Kidney (tissue), 14 donors: ENCODE results near the gene KCNH5. TPM values are rescaled to one million over a fixed set of nuclear protein-coding genes. Genes with fewer than 3 reads are reported as not detected.

Experiments used
- DNase-seq, 5 donors: peaks; one replicate each; pipeline ENCODE4 v3.0.0-alpha.2; 2013 to 2020
- FAIRE-seq: peaks from 2 replicates; lab custom pipeline; 2012; peaks lifted over from hg19 to GRCh38; lab: Jason Lieb, UNC
- H3K27ac ChIP-seq, 2 donors: one replicate each; pipeline ENCODE4 v1.7.0; 2013; ENCODE audit warnings: low read depth in 2 of 2, low read length in 2 of 2, inconsistent platforms in 1 of 2
- H3K27me3 ChIP-seq: one replicate; pipeline ENCODE4 v1.7.1; 2013; ENCODE audit warnings: low read length, inconsistent platforms; ENCODE audit not compliant: control insufficient read depth, insufficient read depth
- H3K36me3 ChIP-seq, 3 donors: one replicate each; pipeline versions ENCODE4 v1.7.0 to v1.7.1; 2013; ENCODE audit warnings: low read length in 3 of 3, control low read depth in 1 of 3, inconsistent platforms in 1 of 3; ENCODE audit not compliant: insufficient read depth in 3 of 3, control insufficient read depth in 2 of 3
- H3K4me1 ChIP-seq, 3 donors: one replicate each; pipeline versions ENCODE4 v1.7.0 to v1.7.1; 2013; ENCODE audit warnings: low read length in 3 of 3, inconsistent platforms in 1 of 3, low read depth in 1 of 3; ENCODE audit not compliant: control insufficient read depth in 2 of 3, insufficient read depth in 2 of 3
- H3K4me3 ChIP-seq, 3 donors: one replicate each; pipeline versions ENCODE4 v1.7.0 to v1.8.1; 2013; ENCODE audit warnings: low read length in 3 of 3, control low read depth in 1 of 3, inconsistent platforms in 1 of 3
- H3K9ac ChIP-seq, 3 donors: one replicate each; pipeline versions ENCODE4 v1.7.0 to v1.7.1; 2013; ENCODE audit warnings: low read length in 3 of 3, control low read depth in 1 of 3, inconsistent platforms in 1 of 3
- H3K9me3 ChIP-seq, 3 donors: one replicate each; pipeline versions ENCODE4 v1.7.0 to v1.7.1; 2013; ENCODE audit warnings: low read length in 3 of 3, control low read depth in 1 of 3, inconsistent platforms in 1 of 3; ENCODE audit not compliant: control insufficient read depth in 2 of 3, insufficient read depth in 1 of 3
- intact Hi-C: fragments of 100-400 bp; cut with DNase I; formaldehyde crosslinking; loops from one replicate; pipeline ENCODE4 v1.11.1; 2022
- polyA plus RNA-seq: library from polyadenylated mRNA; stranded (reverse); fragments of 350-450 nt; fragmentation: Illumina TruSeq; extraction: RNeasy Lipid Tissue Mini Kit (QIAGEN cat#74804); gene quantifications from one replicate; pipeline ENCODE4 v1.2.3, GENCODE V29; 2014; ENCODE audit warnings: low read depth, low replicate concordance; ENCODE audit not compliant: insufficient read depth
- total RNA-seq: library from RNA; stranded (reverse); fragmentation: NEBNext Ultra II Directional; extraction: Animal tissue kit (Norgen Biotek cat#: 25700); gene quantifications from one replicate; pipeline ENCODE4 v1.2.1, GENCODE V29; 2021
- TF ChIP-seq, protein P1 (sequence below): IDR thresholded peaks from 3 replicates; pipeline ENCODE4 v1.5.1; 2012; ENCODE audit warnings: mild to moderate bottlenecking, moderate library complexity, borderline replicate concordance; ENCODE audit not compliant: insufficient read depth; ENCODE audit errors: extremely low read depth
- donor health status: control.
- donor health status: control.
- donor health status: control.
- donor health status: control.
- donor health status: control.
- donor health status: DM: yes; HTN: yes; CAD: no.
- donor health status: Normal renal cell carcinoma (clear cell type).

The KCNH5 gene
- total and polyA plus RNA-seq, 2 donors from 2014 or later = not detected

DNA sequence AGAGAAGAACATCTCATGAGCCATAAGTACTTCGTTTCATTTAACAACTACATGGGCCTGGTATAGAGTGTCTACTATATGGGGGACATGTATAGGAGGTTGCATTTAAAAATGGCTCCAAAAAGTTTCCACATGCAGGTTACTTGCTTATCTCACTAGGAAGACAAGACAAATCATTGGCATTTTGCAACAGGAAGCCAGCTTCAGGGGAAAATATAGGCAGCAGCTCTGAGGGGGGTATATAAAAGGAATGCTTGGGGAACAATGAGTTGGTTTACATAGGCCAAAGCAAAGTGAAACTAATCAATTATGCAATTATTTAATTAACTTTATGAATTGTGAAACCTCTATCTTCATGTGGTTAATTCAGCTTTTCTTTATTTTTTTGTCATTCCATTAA, 225.3 kb downstream of the KCNH5 start:
- Histone ChIP-seq H3K4me1 (no peaks in the 10 kb centered on the region), H3K36me3 (no peaks in the 10 kb centered on the region), H3K4me3 (no peak overlapping the region), H3K27ac (no peak overlapping the region), H3K9me3 (no peaks in the 10 kb centered on the region), H3K9ac (no peak overlapping the region), H3K27me3 (no peaks in the 10 kb centered on the region)
- FAIRE-seq (no peak), DNase-seq (no peak)
- intact Hi-C loops = no loop called here
- TF ChIP-seq, protein P1, sequence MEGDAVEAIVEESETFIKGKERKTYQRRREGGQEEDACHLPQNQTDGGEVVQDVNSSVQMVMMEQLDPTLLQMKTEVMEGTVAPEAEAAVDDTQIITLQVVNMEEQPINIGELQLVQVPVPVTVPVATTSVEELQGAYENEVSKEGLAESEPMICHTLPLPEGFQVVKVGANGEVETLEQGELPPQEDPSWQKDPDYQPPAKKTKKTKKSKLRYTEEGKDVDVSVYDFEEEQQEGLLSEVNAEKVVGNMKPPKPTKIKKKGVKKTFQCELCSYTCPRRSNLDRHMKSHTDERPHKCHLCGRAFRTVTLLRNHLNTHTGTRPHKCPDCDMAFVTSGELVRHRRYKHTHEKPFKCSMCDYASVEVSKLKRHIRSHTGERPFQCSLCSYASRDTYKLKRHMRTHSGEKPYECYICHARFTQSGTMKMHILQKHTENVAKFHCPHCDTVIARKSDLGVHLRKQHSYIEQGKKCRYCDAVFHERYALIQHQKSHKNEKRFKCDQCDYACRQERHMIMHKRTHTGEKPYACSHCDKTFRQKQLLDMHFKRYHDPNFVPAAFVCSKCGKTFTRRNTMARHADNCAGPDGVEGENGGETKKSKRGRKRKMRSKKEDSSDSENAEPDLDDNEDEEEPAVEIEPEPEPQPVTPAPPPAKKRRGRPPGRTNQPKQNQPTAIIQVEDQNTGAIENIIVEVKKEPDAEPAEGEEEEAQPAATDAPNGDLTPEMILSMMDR = no peak

GRCh38 chr14:62807636-62808035, 237.6 kb downstream of the KCNH5 start:
- no peaks in the 10 kb centered on the region for H3K27me3 ChIP-seq
- no peak overlapping the region for H3K9ac ChIP-seq
- no peak for FAIRE-seq
- no peak overlapping the region for H3K27ac ChIP-seq
- no peaks in the 10 kb centered on the region for H3K4me1 ChIP-seq
- no peak overlapping the region for H3K4me3 ChIP-seq
- no peaks in the 10 kb centered on the region for H3K36me3 ChIP-seq
- H3K9me3 ChIP-seq = no peaks in the 10 kb centered on the region
- DNase-seq = no peak
- intact Hi-C loops = no loop called here
- TF ChIP-seq, protein P1 = no peak

DNA sequence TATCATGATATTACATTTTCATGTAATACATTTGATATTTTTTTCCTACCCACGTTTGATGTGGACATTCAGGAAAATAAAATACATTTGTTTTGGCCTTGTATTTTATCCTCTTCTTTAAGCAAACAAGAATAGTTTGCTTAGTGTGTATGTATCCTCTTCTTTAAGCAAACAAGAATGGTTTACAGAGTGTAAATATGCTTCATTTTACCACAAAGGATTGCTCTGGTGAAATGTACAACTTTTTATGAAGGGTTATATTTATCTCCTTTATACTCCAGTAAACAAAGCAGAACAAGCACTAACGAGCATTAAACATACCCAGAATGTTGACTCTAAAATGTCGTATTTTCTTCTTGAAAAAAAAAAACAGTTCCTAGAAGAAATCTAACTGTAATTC, 244.7 kb downstream of the KCNH5 start:
- Histone ChIP-seq H3K27me3 (no peaks in the 10 kb centered on the region), H3K9me3 (no peaks in the 10 kb centered on the region), H3K27ac (no peak overlapping the region), H3K4me3 (no peak overlapping the region), H3K36me3 (no peaks in the 10 kb centered on the region), H3K9ac (no peak overlapping the region), H3K4me1 (no peaks in the 10 kb centered on the region)
- intact Hi-C loops = no loop called here
- DNase-seq = no peak
- no peak for FAIRE-seq
- TF ChIP-seq, protein P1 = no peak

DNA sequence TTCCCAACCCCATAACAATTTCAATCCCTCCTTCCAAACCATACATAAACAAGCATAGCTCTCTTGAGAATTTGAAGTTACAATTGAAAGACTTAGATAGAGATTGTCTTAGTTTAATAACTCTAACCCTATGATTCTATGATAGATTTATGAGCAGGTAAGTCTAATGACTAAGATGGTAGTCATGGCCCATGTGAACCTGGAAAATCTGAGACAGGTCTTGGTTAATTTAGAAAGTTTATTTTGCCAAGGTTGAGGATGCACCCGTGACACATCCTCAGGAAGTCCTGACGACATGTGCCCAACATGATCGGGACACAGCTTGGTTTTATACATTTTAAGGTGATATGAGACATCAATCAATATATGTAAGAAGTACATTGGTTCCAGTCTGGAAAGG, 248.8 kb downstream of the KCNH5 start:
- Histone ChIP-seq H3K27ac (no peak overlapping the region), H3K36me3 (no peaks in the 10 kb centered on the region), H3K4me3 (no peak overlapping the region), H3K9ac (no peak overlapping the region), H3K4me1 (no peaks in the 10 kb centered on the region), H3K9me3 (no peaks in the 10 kb centered on the region), H3K27me3 (no peaks in the 10 kb centered on the region)
- TF ChIP-seq, protein P1 = no peak
- FAIRE-seq = no peak
- intact Hi-C loops = no loop called here
- no peak for DNase-seq
